Stimulated activated naive CD8-positive, alpha-beta T cell treated with anti-CD3 and anti-CD28 coated beads, Interleukin-15, amount 100 ng/mL, for 72 hours (primary cell): ENCODE results near the gene STAT5B.
A peak's percentile ranks its signal among the peaks of the same experiment; 100 is the strongest.

Experiments used
- ATAC-seq: fragments of 150-1000 bp; cut with Tn5 transposase; 2 replicates; pipeline ENCODE4 v1.10.0; 2021; ENCODE audit warnings: mild to moderate bottlenecking, moderate library complexity
- DNase-seq, 2 donors: peaks; one replicate each; pipeline ENCODE4 v3.0.0; 2021 to 2022
- H3K27ac Mint-ChIP-seq, 2 donors: one replicate each; pipeline ENCODE4 v1.8.0; 2022; ENCODE audit warnings: mild to moderate bottlenecking in 2 of 2, mixed read lengths in 2 of 2, moderate library complexity in 2 of 2
- H3K27me3 Mint-ChIP-seq: one replicate; pipeline ENCODE4 v1.8.0; 2022; ENCODE audit warnings: mixed read lengths
- H3K4me1 Mint-ChIP-seq: one replicate; pipeline ENCODE4 v1.8.0; 2022; ENCODE audit warnings: mild to moderate bottlenecking, mixed read lengths
- H3K4me3 Mint-ChIP-seq, 2 donors: one replicate each; pipeline ENCODE4 v1.8.0; 2022; ENCODE audit warnings: mild to moderate bottlenecking in 2 of 2, mixed read lengths in 2 of 2, moderate library complexity in 1 of 2
- H3K9me3 Mint-ChIP-seq, 2 donors: one replicate each; pipeline ENCODE4 v1.8.0; 2022; ENCODE audit warnings: mixed read lengths in 2 of 2

STAT5B gene

DNA sequence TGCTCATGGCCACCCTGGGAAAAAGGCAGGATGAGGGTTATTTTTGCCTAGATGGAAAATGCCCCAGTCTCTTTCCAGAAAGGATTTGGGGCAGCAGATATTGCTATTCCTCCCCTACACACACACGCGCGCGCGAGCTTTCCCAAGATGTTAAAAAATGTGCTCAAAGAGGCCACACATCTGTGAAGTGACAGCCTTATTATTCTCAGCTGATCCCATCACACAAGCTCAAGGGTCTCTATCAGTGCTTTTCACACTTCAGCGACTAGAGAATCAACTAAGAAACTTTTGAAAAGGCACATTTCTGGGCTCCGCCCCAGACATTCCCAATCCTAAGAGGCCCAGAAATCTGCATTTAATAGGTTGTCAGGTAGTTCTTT, 115.7 kb downstream of the STAT5B start:
- ATAC-seq (no peak), DNase-seq (no peak)
- no peaks in the 10 kb centered on the region for H3K9me3 Mint-ChIP-seq
- no peaks in the 10 kb centered on the region for H3K27me3 Mint-ChIP-seq
- H3K4me1 Mint-ChIP-seq: peaks cover 14% of the 10 kb centered on the region
- H3K27ac Mint-ChIP-seq: no peak overlapping the region
- no peak overlapping the region for H3K4me3 Mint-ChIP-seq

DNA sequence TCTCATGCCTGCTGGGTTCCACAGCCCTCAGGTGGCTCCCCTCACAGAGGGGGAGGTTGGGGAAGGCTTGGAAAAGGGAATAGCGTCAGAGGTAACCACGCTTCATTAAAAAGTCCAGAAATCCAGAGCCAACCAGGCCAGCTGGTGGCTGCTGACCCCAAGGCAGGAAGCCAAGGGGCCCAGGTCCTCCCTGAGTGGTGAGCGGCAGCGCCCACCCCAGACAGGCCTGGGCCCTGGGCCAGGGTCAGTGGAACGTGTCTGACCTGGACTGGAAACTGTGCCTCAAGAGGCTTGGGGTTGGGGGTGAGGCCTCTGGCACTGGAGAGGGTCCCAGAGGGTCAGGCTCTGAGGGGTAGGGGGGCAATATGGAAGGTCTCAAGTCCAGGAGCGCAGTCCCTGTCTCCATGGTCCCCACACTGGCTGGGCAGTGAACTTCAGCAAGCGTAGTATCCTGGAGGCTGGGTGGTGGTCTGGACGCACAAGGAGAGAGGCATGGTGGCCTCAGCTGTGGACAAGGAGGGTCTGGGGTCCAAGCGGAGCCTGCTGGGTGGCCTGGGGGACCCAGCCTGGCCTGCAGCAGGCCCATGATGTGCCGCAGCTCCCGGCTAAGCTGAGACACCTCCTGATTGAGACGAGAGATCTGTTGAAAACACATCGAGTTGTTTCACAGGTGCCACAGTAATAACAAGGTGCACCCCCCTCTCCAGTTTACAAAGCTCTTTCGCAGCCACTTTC, 116.2 kb downstream of the STAT5B start:
- no peak for ATAC-seq

DNA sequence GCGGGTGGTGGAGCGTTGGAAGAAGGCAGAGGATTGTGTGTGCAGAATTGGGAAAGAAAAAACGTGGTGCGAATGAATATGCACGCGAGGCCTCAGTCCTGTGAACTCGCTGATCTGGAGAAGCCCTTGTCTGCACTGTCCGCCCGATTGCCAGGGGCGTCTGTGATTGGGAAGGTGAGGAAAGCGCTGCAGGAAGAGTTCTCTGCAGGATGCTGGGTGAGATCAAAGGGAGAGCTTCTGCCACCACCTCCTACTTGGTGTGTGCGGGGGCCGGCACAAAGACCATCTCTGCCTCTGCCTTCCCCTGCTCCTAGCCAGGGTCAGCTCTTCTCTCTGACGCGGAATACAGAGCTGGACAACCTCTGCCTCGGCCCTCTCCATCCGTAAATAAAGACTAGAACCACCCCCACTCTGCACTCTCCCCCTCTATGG, 120.6 kb downstream of the STAT5B start:
- Mint-ChIP-seq H3K4me3 (peak overlapping the region; percentile 78 to 94), H3K27me3 (no peaks in the 10 kb centered on the region), H3K9me3 (no peaks in the 10 kb centered on the region), H3K4me1 (peaks cover 47% of the 10 kb centered on the region), H3K27ac (peak overlapping the region in 1 of 2 donors; percentile 97)
- DNase-seq (no peak), ATAC-seq (no peak)

More for the DNA sequence above, 116.2 kb downstream of the STAT5B start:
- Mint-ChIP-seq H3K27me3 (no peaks in the 10 kb centered on the region), H3K4me1 (peaks cover 19% of the 10 kb centered on the region), H3K27ac (no peak overlapping the region), H3K4me3 (no peak overlapping the region), H3K9me3 (no peaks in the 10 kb centered on the region)
- DNase-seq: no peak

DNA sequence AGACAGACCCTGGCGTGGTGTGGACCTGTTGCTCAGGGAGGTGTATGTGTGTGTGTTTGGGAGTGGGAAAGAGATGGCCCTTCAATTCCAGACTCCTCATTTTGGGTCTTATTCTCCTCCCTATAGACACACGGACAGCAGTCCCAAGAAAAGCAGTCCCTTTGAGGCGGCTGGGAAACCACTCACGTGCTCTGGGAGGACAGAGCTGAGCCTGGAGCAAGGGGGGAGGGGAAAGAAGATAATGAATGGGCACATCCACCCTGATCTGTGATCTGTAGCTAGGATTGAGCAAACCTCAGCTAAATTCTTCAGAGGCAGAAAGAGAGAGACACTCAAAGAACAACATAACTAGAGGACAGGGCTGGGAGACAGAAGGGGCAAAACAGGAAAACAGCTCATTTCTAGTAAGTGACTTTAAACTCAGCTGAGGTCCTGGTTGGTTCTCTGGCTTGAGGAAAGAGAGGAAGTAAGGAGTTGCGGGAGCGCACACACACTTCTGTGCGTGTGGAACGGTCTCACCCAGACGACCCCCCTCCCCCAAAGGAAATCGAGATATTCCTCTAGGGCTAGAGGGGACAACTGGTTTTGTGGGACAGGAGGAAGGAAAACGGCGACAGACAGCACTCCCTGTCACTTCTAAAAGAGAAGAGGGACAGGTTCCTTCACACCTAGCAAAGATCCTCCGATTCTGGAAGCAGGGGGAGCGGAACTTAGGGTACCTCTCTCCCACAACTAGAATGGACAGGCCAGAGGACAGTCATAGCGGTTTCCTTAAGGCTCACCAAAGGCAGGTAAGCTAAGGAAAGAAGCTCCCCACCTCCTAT, 122.1 kb downstream of the STAT5B start:
- Mint-ChIP-seq H3K27me3 (no peaks in the 10 kb centered on the region), H3K27ac (peak overlapping the region; percentile 90 to 97), H3K4me3 (peak overlapping the region; percentile 78 to 94), H3K4me1 (peaks cover 47% of the 10 kb centered on the region), H3K9me3 (no peaks in the 10 kb centered on the region)
- no peak for ATAC-seq
- DNase-seq: no peak
